ENCODE measurements around the gene NUMBL. TPM values are rescaled to one million over a fixed set of nuclear protein-coding genes. Genes with fewer than 3 reads are reported as not detected.
A peak's percentile ranks its signal among the peaks of the same experiment; 100 is the strongest.

NUMBL gene
- total and polyA plus RNA-seq, 9 of the 15 experiments (the other 6 are each of a cell fraction or from before 2014, with no cell fraction given) = 0.39 to 38.6 (median 6.6) TPM

DNA sequence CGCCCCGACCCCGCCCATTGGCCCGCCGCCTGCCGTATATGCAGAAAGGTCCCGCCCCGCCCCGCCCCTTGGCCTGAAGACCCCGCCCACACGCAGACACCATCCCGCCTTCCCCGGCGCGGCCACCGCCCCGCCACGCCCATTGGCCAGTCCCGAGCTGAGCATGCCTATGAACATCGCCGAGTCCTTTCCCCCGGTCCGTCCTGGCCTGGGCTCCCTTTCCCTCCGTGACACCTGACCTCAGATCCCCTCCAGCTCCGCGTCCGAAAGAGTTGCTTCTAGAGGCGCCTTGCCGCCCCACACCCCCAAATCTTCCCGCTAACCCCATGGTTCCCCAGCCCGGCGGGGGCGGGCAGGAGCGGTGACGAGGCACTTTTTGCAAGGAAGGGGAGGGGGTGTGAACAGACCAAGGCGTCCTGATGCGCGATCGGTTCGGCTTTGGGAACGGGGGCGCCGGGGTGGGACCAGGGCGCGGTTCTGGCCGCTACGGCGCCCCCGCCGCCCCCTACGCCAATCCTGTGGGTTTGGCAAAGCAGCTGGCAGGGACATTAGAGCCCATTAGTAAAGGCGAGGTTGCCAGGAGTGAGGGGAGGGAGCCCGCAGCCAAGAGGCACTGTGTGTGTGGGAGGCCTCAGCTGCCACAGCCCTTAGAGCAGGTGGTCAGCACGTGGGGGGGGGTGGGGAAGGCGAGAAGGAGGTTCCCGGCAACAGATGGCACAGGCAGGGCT is 406 bp upstream of the NUMBL start (continued):
- TF ChIP-seq YY1 (IDR thresholded peaks at IDR 0.05; ENCODE audit: borderline replicate concordance in 1 of 3, control insufficient read depth in 1 of 3, extremely low read depth in 1 of 3, insufficient read depth in 3 of 3, insufficient read length in 1 of 3, insufficient replicate concordance in 2 of 3, low read depth in 1 of 3, low read length in 2 of 3) = peak in 1 of 3 experiments; percentile 1
- no peak for TF ChIP-seq SLC30A9 (CRISPR knock-in tag; IDR thresholded peaks at IDR 0.05)
- TF ChIP-seq PPARD (CRISPR knock-in tag; IDR thresholded peaks at IDR 0.05) = no peak
- no peak for TF ChIP-seq HIVEP1 (CRISPR knock-in tag; IDR thresholded peaks at IDR 0.05)
- TF ChIP-seq ZNF586 (CRISPR knock-in tag; conservative IDR thresholded peaks at IDR 0.05) = no peak
- no peak for TF ChIP-seq RFX1 (IDR thresholded peaks at IDR 0.05)
- TF ChIP-seq, protein P1, sequence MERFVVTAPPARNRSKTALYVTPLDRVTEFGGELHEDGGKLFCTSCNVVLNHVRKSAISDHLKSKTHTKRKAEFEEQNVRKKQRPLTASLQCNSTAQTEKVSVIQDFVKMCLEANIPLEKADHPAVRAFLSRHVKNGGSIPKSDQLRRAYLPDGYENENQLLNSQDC (CRISPR knock-in tag; IDR thresholded peaks at IDR 0.05) = no peak
- no peak for TF ChIP-seq SIN3B (IDR thresholded peaks at IDR 0.05; ENCODE audit: low read depth)
- TF ChIP-seq ZNF583 (CRISPR knock-in tag; IDR thresholded peaks at IDR 0.05) = no peak
- TF ChIP-seq NFIX (CRISPR knock-in tag; IDR thresholded peaks at IDR 0.05; ENCODE audit: low read depth) = no peak
- TF ChIP-seq BRCA1 (IDR thresholded peaks at IDR 0.05) = no peak
- TF ChIP-seq BRCA1 (CRISPR knock-in tag; IDR thresholded peaks at IDR 0.05) = no peak
- peak; percentile 32 to 53; a peak in 2 of 4 replicates for TF ChIP-seq TRIM24 (IDR thresholded peaks at IDR 0.05)
- TF ChIP-seq, protein P2, sequence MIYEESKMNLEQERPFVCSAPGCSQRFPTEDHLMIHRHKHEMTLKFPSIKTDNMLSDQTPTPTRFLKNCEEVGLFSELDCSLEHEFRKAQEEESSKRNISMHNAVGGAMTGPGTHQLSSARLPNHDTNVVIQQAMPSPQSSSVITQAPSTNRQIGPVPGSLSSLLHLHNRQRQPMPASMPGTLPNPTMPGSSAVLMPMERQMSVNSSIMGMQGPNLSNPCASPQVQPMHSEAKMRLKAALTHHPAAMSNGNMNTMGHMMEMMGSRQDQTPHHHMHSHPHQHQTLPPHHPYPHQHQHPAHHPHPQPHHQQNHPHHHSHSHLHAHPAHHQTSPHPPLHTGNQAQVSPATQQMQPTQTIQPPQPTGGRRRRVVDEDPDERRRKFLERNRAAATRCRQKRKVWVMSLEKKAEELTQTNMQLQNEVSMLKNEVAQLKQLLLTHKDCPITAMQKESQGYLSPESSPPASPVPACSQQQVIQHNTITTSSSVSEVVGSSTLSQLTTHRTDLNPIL (CRISPR knock-in tag; IDR thresholded peaks at IDR 0.05) = no peak
- TF ChIP-seq HNRNPH1 (optimal IDR thresholded peaks at IDR 0.05; ENCODE audit: low read depth, low read length) = no peak
- peak; percentile 80 for TF ChIP-seq TOE1 (IDR thresholded peaks at IDR 0.05; ENCODE audit: borderline replicate concordance)
- TF ChIP-seq TOE1 (CRISPR knock-in tag; IDR thresholded peaks at IDR 0.05; ENCODE audit: borderline replicate concordance, low read depth) = no peak
- no peak for TF ChIP-seq HMG20A (CRISPR knock-in tag; conservative IDR thresholded peaks at IDR 0.05)
- TF ChIP-seq ZFPM2 (CRISPR knock-in tag; IDR thresholded peaks at IDR 0.05) = no peak
- no peak for TF ChIP-seq ZNF79 (CRISPR knock-in tag; IDR thresholded peaks at IDR 0.05; ENCODE audit: low read depth)
- TF ChIP-seq BDP1 (IDR thresholded peaks at IDR 0.05; ENCODE audit: insufficient read depth, insufficient read length) = no peak
- TF ChIP-seq SIN3A (IDR thresholded peaks at IDR 0.05; ENCODE audit: borderline replicate concordance in 2 of 2, control insufficient read depth in 1 of 2, low read depth in 2 of 2, low read length in 2 of 2) = peak; percentile 39 to 52; a peak in 1 of 4 replicates
- no peak for TF ChIP-seq XRCC3 (IDR thresholded peaks at IDR 0.05)
- TF ChIP-seq, protein P3, sequence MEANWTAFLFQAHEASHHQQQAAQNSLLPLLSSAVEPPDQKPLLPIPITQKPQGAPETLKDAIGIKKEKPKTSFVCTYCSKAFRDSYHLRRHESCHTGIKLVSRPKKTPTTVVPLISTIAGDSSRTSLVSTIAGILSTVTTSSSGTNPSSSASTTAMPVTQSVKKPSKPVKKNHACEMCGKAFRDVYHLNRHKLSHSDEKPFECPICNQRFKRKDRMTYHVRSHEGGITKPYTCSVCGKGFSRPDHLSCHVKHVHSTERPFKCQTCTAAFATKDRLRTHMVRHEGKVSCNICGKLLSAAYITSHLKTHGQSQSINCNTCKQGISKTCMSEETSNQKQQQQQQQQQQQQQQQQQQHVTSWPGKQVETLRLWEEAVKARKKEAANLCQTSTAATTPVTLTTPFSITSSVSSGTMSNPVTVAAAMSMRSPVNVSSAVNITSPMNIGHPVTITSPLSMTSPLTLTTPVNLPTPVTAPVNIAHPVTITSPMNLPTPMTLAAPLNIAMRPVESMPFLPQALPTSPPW (CRISPR knock-in tag; IDR thresholded peaks at IDR 0.05) = peak; percentile 92
- TF ChIP-seq, protein P4, sequence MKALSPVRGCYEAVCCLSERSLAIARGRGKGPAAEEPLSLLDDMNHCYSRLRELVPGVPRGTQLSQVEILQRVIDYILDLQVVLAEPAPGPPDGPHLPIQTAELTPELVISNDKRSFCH (CRISPR knock-in tag; IDR thresholded peaks at IDR 0.05) = no peak
- TF ChIP-seq, protein P4 (tag; IDR thresholded peaks at IDR 0.05) = 0 out of 2 replicates have a peak, but pooled peaks have one; percentile 36

Data from K562 (cell line).